AG09319 (cell line): ENCODE results near the gene EXOG.

Experiments
- DNase-seq: peaks from one replicate; pipeline ENCODE4 v3.0.0-alpha.2; 2010; ENCODE audit warnings: low read depth; ENCODE audit errors: extremely low read depth
- TF ChIP-seq, protein P1 (sequence below): IDR thresholded peaks from 2 replicates; pipeline ENCODE4 v1.5.1; 2011; ENCODE audit warnings: low read depth, mild to moderate bottlenecking, inconsistent platforms, low read length, moderate library complexity

The EXOG gene

DNA sequence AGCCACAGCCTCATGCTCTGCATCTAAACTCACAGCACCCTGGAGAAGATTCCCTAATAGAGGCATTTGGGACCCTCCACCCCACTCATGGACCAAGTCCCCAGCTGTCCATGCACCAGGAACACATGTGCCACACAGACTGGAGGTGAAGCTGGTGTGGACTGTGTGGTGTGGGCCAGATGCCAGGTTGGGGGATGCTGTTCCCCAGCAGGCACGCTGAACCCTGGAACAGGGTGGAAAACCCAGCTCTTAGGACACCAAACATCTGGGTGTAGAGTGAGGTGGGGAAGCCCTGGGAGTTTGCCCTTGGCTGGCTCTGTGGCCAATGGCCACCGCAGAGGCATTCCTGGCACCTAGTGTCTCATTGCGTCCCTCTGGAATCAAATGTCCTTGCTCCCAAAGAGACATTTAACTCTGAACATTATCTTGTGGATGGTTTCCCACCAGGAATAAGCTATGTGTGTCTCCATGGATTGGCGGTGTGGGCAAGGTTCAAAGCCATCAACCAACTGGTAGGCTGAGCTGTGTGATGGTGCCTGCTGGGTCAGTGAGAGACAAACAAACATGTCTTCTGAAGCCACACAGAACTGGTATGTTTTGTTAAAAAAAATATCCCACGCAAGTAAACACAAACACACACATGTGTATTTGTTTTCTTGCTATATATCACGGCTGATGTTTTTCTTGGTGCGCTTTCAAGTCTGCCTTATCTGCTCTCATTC lies 65.0 kb downstream of the EXOG start:
- no peak for DNase-seq
- TF ChIP-seq, protein P1, sequence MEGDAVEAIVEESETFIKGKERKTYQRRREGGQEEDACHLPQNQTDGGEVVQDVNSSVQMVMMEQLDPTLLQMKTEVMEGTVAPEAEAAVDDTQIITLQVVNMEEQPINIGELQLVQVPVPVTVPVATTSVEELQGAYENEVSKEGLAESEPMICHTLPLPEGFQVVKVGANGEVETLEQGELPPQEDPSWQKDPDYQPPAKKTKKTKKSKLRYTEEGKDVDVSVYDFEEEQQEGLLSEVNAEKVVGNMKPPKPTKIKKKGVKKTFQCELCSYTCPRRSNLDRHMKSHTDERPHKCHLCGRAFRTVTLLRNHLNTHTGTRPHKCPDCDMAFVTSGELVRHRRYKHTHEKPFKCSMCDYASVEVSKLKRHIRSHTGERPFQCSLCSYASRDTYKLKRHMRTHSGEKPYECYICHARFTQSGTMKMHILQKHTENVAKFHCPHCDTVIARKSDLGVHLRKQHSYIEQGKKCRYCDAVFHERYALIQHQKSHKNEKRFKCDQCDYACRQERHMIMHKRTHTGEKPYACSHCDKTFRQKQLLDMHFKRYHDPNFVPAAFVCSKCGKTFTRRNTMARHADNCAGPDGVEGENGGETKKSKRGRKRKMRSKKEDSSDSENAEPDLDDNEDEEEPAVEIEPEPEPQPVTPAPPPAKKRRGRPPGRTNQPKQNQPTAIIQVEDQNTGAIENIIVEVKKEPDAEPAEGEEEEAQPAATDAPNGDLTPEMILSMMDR, result no peak

DNA sequence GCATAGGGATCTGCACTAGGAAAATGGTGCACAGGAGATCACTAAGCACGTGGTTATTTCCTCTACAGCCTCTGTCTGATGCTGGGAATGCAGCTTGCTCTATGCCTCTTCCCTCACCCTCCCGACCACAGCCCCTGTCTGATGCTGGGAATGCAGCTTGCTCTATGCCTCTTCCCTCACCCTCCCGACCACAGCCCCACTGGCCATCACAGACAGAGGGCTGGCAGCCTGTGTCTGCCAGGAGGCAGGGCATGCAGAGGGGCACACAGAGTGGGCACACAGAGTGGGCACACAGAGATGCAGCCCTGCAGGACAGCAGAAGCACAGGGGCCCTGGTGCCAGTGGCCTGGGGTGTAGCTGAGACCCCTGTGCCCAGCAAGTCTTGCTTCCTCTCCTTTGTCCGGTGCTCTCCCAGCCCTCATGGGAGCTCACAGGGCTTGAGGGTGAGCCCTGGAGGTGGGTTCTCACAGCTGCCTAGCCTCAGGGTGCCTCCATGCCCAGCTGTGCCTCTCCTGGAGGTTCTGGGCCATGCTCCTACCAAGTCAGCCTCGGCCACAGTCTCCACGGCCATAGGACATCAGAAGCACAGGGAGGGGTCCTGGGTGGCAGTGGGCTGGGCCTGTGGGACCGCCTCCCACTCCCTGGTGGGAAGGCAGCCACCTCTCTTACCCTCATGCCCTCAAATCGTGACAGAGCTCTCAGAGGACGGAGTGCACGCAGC lies 65.8 kb downstream of the EXOG start:
- TF ChIP-seq, protein P1, result no peak
- DNase-seq, result no peak

DNA sequence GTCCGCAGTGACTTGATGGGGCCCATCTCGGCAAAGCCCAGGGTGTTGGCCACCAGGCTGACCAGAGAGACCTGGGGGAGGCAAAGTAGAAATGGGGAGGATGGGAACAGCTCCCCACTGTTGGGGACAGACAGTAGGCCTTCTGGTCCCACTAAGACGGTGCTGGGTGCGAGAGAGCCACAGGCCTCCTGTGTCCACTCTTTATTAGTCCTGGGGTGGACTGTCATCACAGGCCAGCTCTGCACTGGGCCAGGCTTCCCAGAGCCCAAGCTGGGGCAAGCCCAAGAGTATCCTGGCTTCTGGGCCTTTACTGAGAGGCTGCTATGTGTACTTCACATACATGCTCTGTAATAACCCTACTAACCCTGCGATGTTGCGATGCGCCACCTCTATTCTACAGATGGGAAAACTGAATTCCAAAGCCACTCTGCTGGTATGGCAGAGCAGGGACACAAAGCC lies 66.4 kb downstream of the EXOG start:
- TF ChIP-seq, protein P1, result no peak

DNA sequence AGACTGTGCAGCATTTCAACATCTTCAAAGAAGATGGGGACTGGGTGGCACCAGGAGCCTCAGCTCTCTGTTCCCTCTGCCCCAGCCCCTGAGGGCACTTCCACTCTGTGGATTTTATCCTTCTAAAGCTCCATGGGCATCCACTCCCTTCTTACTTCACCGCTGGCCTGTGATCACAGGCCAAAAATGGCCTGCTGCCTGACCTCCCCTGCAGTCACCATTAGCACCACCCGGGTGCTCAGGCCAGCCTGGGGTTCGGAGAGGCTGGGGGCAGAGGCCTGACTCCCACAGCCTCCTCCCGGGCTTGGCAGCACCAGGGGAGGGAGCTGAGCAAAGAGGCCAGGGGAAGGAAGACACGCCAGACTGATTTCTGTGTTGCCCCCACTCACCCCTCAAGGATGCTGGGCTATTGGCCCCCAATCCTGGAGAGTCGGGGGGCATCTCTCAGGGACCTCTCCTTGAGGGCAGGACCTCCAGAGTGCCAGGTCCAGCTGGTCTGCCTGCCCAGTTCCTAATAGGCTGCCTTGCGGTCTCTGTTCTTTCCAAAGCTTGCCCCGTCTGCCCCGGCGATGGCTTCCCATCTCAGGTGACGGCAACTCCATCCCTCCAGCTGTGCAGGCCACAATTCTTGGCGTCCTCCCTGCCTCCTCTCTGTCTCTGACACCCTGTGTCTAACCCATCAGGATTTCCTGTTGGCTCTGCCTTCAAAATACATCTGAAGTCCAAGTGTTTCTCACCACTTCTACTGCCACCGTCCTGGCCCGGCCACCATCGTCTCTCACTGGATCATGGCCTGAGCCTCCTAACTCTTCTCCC lies 67.1 kb downstream of the EXOG start:
- TF ChIP-seq, protein P1, result no peak
- DNase-seq, result no peak

More for the DNA sequence above, 66.4 kb downstream of the EXOG start:
- no peak for DNase-seq

DNA sequence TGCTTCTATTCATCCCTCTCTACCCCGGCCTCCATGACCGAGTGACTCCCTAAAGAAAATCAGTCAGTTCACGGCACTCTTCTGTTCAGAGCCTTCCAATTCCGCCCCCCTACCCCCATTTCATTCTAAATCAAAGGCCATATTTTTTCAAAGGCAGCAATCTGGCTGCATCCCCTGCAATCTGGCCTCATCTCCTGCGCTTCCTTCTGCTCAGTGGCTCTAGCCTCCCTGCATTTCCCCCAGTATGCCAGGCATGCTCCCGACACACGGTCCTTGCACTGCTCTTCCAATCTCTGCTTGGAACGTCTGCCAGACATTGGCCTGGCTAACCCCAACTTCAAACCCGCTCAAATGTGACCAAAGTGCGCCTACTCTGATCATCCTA lies 67.7 kb downstream of the EXOG start:
- DNase-seq, result no peak
- TF ChIP-seq, protein P1, result no peak

DNA sequence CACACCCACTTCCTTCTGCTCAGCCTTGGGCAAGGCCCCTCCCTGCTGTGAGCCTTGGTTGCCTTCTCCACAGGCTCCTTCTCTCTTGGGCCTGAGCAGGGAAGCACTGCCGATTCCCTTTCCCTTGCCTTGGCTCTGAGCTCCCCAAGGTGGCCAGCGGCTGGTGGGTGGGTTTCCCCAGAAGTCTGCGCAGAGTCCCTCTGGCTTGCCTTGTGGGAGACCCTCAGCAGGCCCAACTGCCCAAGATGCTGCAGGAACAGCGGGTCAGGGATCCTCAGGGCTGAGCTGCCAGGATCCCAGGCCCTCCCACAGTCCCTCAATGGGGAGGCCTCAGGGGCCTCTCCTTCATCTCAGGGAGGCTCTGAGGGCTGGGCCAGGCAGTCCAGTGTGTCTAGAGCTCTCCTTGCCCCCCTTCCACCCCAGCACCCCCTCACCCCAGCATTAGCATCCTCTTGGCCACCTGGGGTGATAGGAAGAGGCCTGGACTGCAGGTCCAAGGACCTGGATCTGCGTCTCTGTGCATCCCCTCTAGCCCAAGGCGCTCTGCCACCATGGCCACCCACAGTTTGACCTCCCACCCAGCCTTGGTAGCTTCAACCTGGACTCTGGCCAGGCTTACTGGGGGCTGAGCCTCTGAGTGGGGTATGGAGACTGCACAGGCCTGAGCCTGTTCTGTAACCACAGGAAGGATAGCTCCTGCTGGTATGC lies 68.6 kb downstream of the EXOG start:
- TF ChIP-seq, protein P1, result no peak
- DNase-seq, result no peak
